MG63 (cell line): ENCODE results near the gene NEUROD6. TPM values are rescaled to one million over a fixed set of nuclear protein-coding genes. Genes with fewer than 3 reads are reported as not detected.

Source experiments
- DNase-seq: peaks from one replicate; pipeline ENCODE4 v3.0.0-alpha.2; 2020
- H3K27me3 ChIP-seq: fragments of 250-450 bp; sonication (Bioruptor Pico); 2 replicates; pipeline ENCODE4 v1.5.1; 2020; ENCODE audit warnings: mild to moderate bottlenecking, moderate library complexity
- H3K36me3 ChIP-seq: fragments of 250-450 bp; sonication (Bioruptor Pico); 2 replicates; pipeline ENCODE4 v1.5.1; 2020; ENCODE audit warnings: mild to moderate bottlenecking, moderate library complexity
- H3K4me3 ChIP-seq: fragments of 250-450 bp; sonication (Bioruptor Pico); 2 replicates; pipeline ENCODE4 v1.5.1; 2020; ENCODE audit warnings: mild to moderate bottlenecking, moderate library complexity
- H3K9me3 ChIP-seq: fragments of 250-450 bp; sonication (Bioruptor Pico); 2 replicates; pipeline ENCODE4 v1.5.1; 2020; ENCODE audit warnings: mild to moderate bottlenecking, moderate library complexity
- total RNA-seq: library from RNA; depleted of rRNA; stranded (reverse); fragments of >200 nt; shearing (Covaris generic); gene quantifications from 2 replicates; pipeline ENCODE4 v1.2.3, GENCODE V29; 2014; ENCODE audit warnings: low replicate concordance; rRNA removed

Gene NEUROD6
- total RNA-seq = not detected in 2 replicates

DNA sequence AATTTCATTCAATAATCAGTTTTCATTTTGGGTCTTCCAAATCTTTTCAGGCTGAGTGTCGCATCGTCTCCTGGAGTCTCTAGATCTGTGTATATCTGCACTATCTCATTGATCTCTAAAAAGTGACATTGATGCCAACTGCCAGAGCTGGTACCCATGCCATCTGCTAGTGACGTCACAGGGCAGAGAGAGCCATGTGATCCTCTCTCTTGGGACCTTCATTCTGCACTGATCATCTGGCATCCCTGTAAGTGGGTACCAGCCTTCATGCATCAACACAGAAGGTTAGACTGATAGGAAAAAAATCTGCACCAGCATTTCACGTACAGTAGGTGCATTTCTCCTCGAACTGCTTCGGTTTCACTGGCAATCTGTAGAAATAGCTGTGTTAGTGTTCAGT lies at the start of gene NEUROD6:
Gene NEUROD6 (minus strand): TSS at position 124 of the 400 bp plus-strand sequence. CDS start 1,458 bp downstream, outside the sequence.
- H3K27me3 ChIP-seq = peaks cover 75% of the 10 kb centered on the region
- DNase-seq = no peak
- no peaks in the 10 kb centered on the region for H3K9me3 ChIP-seq
- H3K36me3 ChIP-seq = no peaks in the 10 kb centered on the region
- H3K4me3 ChIP-seq = no peak within 1 kb of the TSS

GRCh38 chr7:31384466-31384865 lies 43.9 kb upstream of the NEUROD6 start:
- Histone ChIP-seq H3K4me3 (no peak overlapping the region), H3K36me3 (no peaks in the 10 kb centered on the region), H3K27me3 (peaks cover 4% of the 10 kb centered on the region; the same call in 1 of the 2 replicates), H3K9me3 (no peaks in the 10 kb centered on the region)
- no peak for DNase-seq

DNA sequence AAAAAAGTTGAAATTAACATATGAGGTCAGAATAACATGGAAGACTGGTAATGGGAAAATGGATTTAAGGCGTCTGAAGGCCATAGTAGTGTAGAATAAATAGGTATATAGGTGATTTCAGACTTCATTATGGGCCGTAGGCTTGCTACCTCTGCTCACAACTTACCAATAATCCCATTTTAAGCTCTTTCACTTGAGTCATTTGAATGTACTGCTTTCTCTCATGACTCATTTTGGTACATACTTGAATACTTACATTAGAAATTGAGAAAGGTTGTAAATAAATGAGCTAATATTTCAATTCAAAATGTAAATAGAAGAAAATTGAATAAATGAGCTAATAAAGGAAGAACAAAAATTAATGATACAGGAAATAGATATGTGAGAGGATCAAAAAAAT lies 42.2 kb upstream of the NEUROD6 start:
- no peak overlapping the region for H3K4me3 ChIP-seq
- H3K27me3 ChIP-seq = peaks cover 5% of the 10 kb centered on the region; the same call in 1 of the 2 replicates
- no peaks in the 10 kb centered on the region for H3K9me3 ChIP-seq
- no peak for DNase-seq
- no peaks in the 10 kb centered on the region for H3K36me3 ChIP-seq

DNA sequence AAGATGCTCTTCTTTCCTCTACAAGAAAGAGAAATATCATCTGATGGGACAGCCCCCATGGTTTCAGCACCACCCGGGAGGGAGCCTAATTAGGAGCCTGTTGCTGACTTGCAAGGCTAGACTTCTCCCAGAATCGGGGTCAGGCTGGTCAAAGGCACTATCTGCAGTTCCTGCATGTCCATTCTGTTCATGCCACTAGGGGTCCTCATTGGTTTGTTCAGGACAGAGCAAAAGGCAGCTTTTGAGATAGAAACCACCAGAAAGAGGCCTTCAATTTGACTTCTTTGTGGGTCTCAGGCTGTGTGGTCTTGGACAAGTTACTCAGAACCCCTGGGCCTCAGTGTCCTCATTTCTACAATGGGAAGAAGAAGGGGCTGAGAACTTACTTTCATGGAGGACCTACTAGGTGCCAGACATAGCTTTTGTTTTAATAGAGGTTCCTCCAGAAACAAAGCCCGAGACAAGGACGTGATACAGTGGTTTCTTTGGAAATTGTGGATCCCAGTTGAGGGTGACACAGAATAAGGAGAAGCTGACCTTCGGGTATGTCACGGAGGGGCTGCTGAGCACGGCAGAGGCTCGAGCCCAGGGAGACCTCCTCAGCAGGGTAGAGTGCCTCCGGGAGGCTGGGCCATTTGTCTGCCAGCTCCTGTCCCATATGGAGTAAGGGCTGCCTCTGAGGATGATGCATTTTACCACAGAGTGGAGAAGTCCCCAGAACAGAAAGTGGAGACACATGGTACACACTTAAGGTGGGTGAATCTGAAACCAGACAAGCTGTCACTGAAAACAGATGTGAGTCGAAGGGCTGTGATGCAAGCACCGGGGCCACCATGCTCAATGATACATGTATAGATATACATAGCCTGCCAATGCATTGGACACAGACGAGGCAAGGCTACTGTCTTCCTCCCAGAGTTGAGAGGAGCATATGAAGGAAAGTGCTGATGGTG lies 33.1 kb upstream of the NEUROD6 start:
- Histone ChIP-seq H3K27me3 (peaks cover 20% of the 10 kb centered on the region), H3K36me3 (no peaks in the 10 kb centered on the region), H3K9me3 (no peaks in the 10 kb centered on the region), H3K4me3 (no peak overlapping the region)
- DNase-seq = peak; percentile 20

- Histone ChIP-seq H3K27me3 (peaks cover 24% of the 10 kb centered on the region), H3K9me3 (no peaks in the 10 kb centered on the region), H3K4me3 (no peak overlapping the region), H3K36me3 (no peaks in the 10 kb centered on the region)
- DNase-seq = no peak
These were observed 31.9 kb upstream of the NEUROD6 start for GRCh38 chr7:31372231-31372959.

- DNase-seq = no peak
- peaks cover 29% of the 10 kb centered on the region for H3K27me3 ChIP-seq
- no peaks in the 10 kb centered on the region for H3K9me3 ChIP-seq
- H3K4me3 ChIP-seq = no peak overlapping the region
- H3K36me3 ChIP-seq = no peaks in the 10 kb centered on the region
These were observed 31.1 kb upstream of the NEUROD6 start for GRCh38 chr7:31371621-31372020.

DNA sequence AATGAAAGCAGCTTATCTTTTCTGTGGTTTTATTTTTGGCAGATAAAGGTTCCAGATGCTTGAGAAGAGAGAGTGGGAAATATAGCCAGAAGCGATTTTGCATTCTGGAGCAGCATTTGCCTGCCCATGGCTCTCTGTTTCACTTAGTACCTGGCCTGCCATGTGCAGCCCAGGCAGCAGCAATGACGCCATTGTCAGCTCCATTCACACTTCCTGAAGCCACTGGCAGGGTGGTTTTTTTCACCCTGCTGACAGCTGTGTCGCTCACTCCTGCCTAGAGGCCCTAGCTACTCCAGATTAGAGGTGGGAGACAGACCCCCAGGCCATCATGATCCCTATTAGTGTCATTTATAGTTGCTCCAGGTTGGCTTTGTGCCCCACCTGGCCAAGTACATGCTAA lies 30.1 kb upstream of the NEUROD6 start:
- Histone ChIP-seq H3K36me3 (no peaks in the 10 kb centered on the region), H3K27me3 (peaks cover 33% of the 10 kb centered on the region), H3K9me3 (no peaks in the 10 kb centered on the region), H3K4me3 (no peak overlapping the region)
- DNase-seq = no peak

GRCh38 chr7:31368620-31369019 lies 28.1 kb upstream of the NEUROD6 start:
- Histone ChIP-seq H3K4me3 (no peak overlapping the region), H3K9me3 (no peaks in the 10 kb centered on the region), H3K36me3 (no peaks in the 10 kb centered on the region), H3K27me3 (peaks cover 45% of the 10 kb centered on the region)
- no peak for DNase-seq

- Histone ChIP-seq H3K36me3 (no peaks in the 10 kb centered on the region), H3K4me3 (no peak overlapping the region), H3K27me3 (peaks cover 38% of the 10 kb centered on the region), H3K9me3 (no peaks in the 10 kb centered on the region)
- no peak for DNase-seq
These were observed 23.0 kb upstream of the NEUROD6 start for GRCh38 chr7:31363496-31363895.

DNA sequence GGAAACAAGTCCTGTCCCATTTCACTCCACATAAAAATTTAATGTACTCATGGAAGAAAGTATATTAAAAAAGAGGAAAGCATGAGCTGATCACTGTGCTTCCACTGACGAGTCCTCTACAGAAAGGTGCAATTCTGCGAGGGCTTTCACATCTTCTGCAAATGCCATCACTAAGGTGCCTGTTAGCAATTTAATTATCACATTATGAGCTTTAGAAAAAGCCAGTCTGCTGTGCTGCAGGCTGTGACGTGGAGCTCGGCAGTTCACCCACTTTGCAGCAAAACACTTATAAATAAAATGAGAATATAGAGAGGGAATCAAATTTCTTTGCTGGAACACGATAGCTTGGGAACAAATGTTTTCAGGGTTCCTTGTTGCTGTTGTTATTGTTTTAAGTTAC lies 22.5 kb upstream of the NEUROD6 start:
- Histone ChIP-seq H3K27me3 (peaks cover 41% of the 10 kb centered on the region), H3K9me3 (no peaks in the 10 kb centered on the region), H3K36me3 (no peaks in the 10 kb centered on the region), H3K4me3 (no peak overlapping the region)
- no peak for DNase-seq

GRCh38 chr7:31362401-31362800 lies 21.9 kb upstream of the NEUROD6 start:
- DNase-seq = no peak
- Histone ChIP-seq H3K4me3 (no peak overlapping the region), H3K9me3 (no peaks in the 10 kb centered on the region), H3K36me3 (no peaks in the 10 kb centered on the region), H3K27me3 (peaks cover 37% of the 10 kb centered on the region)

- DNase-seq = no peak
- H3K9me3 ChIP-seq = no peaks in the 10 kb centered on the region
- H3K27me3 ChIP-seq = peaks cover 15% of the 10 kb centered on the region
- no peak overlapping the region for H3K4me3 ChIP-seq
- no peaks in the 10 kb centered on the region for H3K36me3 ChIP-seq
These were observed 17.9 kb upstream of the NEUROD6 start for GRCh38 chr7:31358467-31358866.

GRCh38 chr7:31345421-31345820 lies 4.9 kb upstream of the NEUROD6 start:
- Histone ChIP-seq H3K36me3 (no peaks in the 10 kb centered on the region), H3K9me3 (no peaks in the 10 kb centered on the region), H3K27me3 (peaks cover 38% of the 10 kb centered on the region), H3K4me3 (no peak overlapping the region)
- DNase-seq = no peak

- H3K27me3 ChIP-seq = peaks cover 49% of the 10 kb centered on the region
- H3K9me3 ChIP-seq = no peaks in the 10 kb centered on the region
- no peaks in the 10 kb centered on the region for H3K36me3 ChIP-seq
- H3K4me3 ChIP-seq = no peak overlapping the region
- no peak for DNase-seq
These were observed 3.2 kb upstream of the NEUROD6 start for GRCh38 chr7:31343516-31344305.

DNA sequence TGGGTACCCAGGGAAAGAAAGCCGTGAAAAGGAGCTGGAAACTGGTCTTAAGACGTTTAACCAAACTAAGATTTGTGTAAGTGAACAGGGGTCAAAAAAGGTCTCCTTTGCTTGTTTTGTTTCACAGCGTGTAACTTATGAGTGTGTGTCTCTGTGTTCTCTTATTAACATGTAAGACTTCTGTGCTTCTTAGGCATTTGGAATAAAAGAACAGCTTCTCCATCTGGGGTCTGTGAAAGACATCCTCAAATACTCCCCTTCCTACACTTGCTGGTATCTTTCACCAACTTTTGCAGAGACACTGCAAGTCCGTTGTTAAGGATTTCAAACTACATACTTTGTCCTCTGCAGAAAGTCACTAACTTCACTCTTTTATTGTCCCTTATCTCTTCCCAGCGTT lies 615 bp upstream of the NEUROD6 start:
- peaks cover 70% of the 10 kb centered on the region for H3K27me3 ChIP-seq
- no peak overlapping the region for H3K4me3 ChIP-seq
- no peak for DNase-seq
- H3K36me3 ChIP-seq = no peaks in the 10 kb centered on the region
- H3K9me3 ChIP-seq = no peaks in the 10 kb centered on the region

DNA sequence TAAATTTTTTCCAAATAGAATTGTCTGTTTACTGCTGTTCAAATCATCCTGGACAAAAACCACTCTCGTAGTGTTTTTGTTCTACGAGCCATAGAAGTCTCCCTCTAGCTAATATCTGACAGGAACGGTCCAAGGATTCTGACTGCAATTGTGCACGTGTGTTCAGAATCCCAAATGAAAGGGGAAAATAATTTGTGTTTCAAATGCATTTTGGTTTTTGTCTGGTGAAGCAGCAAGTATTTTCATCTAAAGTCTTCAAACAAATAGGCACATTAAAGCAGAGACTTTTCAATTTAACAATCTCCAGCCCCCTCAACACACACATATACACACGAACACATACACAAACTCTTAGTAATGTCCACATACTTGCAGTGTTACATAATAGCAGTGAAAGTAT lies 475 bp downstream of the NEUROD6 start:
- no peaks in the 10 kb centered on the region for H3K9me3 ChIP-seq
- DNase-seq = no peak
- peaks cover 79% of the 10 kb centered on the region for H3K27me3 ChIP-seq
- no peaks in the 10 kb centered on the region for H3K36me3 ChIP-seq
- H3K4me3 ChIP-seq = no peak overlapping the region

DNA sequence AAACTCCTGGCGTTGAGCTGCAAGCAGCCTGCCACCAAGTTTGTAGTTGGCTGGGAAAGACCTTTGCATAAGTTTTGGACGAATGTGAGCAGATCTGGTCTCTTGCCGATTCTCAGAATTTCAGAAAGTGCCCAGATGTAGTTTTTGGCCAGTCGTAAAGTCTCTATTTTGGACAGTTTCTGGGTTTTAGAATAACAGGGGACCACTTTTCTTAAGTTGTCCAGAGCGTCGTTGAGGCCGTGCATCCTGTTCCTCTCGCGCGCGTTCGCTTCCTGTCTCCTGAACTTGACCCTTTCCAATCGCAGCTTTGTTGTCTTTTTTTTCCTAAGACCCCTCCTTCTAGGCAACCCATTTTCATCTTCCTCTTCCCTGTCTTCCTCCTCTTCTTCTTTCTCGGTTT lies 1.8 kb downstream of the NEUROD6 start:
- H3K36me3 ChIP-seq = no peaks in the 10 kb centered on the region
- H3K4me3 ChIP-seq = no peak overlapping the region
- H3K9me3 ChIP-seq = no peaks in the 10 kb centered on the region
- peaks cover 75% of the 10 kb centered on the region for H3K27me3 ChIP-seq
- no peak for DNase-seq
